SKM-1 (cell line): ENCODE data around the gene ABLIM2.

Experiments
- DNase-seq: peaks from one replicate; lab custom pipeline; 2025; ENCODE audit not compliant: unreplicated experiment; lab: John Stamatoyannopoulos, UW

Gene ABLIM2

DNA sequence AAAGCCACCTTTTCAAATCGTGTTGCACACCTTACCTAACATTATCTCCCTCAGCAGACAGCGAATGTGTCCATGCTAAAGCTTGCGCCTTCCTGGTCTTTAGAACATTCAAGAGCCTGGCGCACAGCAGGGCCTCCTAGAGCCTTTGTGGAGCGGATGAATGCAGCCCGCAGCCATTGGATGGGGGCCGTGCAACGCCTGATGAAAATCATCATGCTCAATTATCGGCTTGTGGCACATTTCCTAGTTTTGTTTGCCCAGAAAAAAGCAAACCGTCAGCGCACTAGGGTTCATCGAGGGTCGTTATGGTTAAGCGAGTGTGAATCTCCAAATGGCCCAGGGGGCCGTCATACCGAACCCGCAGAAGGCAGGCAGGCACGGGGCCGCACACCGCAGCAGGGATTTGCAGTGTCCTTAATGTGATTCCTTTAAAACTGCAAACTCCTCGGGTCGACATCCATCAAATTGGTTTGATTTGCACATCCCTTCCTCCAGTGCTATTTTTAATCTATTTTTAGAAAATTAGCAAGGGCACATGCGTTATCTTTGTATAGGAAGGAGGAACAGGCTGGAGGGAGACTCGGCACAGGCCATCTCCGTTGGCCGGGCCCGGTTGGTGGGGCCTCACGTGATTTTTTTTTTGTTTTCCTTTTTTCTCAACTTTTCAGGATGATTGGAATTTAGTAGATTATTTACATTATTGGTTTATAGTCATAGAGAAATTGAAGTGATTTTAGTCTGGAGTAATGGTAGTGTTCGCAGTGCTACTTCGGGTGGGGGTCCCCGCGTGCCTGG lies 53.1 kb downstream of the ABLIM2 start:
- DNase-seq = no peak

DNA sequence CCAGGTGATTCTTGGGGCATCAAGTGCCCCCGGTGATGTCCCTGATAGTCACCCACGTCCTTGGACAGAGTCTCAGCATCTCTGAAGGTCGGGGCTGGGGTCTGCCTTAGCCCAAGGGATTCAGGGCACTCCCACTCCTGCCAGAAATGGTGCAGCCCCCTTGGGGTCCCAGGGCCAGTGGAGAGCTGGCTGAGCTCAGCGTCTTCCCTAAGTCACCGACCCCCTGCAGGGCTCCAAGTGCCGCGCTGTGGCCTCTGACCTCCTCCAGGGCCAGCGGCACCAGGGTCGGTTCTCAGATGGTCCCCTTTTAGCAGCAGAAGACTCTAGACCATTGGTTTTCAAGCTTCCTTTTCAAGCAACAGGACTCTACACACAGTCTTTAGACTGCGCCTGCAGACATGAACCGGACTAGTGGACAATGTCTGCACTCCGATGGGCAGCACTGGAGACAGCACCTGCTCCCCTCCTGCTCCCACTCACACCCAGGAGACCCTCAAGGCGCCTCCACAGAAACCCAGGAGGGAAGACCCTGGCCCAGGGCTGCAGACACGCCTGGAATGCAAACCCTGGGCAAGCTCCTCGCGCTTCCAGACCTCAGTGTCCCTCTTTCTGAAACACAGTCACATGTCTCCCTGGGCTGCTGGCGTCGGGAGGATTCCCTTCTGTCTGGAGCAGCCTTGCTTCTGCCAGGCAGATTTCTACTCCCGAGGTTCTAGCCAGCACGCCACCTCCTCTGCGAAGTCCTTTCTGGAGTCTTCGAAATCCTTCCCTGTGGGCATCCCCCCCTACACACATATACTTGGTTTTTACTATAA lies 53.9 kb downstream of the ABLIM2 start:
- no peak for DNase-seq

- no peak for DNase-seq
Measured at GRCh38 chr4:8103421-8104390, 54.9 kb downstream of the ABLIM2 start.

DNA sequence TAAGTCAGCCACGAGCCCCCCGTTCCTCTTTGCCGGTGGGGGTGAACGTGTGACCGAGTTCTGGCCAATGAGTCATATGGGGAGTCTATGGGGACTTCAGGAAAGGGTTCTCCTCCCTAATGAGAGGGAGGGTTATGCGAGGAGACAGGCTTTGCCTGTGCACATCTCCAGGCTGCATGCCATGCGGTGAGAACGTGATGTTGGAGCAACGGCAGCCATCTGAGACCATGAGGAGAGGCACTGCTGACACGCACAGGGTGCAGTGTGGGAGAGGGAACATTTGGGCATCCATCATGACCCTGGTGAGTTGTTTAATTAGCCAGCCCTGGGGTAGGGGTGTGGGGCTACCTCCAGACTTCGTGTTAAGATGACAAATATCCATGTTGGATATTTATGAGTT lies 55.8 kb downstream of the ABLIM2 start:
- DNase-seq = no peak

DNA sequence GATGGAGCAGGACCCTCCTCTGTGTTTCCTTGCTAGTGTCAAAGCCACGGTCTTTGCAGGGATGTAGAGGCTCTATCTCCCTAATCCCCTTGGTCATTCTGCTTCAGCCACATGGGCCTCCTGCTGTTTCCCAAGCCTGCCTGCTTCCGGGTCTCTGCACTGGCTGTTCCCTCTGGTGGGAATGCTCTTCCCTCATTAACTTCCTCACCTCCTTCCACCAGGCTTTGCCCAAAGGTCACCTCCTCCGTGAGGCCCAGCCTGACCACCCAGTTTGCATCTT lies 56.6 kb downstream of the ABLIM2 start:
- no peak for DNase-seq

DNA sequence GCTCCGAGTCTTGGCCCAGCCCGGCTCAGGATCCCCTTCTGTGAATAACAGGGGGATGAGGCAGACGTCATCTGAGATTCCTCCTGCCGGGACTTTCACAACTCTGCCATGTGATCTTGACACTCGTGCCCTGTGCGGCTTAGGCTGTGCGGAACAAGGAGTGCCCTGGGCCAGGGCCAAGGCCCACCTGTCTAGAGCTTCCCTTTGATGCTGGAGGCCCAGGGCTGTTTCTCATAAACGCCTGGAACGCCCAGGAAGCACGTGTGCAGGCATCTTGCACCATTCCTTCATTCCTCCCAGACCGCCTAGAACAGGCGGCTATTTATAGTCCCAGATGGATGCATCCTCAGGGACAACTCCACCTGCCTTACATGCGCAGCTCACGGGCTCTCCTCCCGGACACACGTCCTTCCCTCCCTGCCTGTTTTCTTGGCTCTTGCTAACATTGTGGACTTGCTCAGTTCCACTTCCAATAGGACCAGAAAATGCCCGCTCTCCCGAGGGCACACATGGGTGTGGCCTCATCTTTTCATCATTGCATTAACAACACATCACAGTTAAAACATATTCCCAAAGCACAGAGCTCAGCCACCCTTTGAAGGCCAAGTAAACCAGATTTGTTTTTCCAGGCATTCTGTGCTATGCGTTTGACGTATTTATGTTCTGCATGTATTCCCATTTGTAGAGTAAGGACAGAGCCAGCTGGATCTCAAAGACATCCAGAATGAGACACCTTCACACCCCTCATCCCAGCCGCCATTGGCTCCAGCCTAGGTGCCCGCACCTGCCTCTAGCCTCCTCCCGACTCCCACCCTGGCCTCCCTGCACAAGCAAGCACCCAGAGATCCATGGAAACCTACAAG lies 57.2 kb downstream of the ABLIM2 start:
- DNase-seq = no peak

DNA sequence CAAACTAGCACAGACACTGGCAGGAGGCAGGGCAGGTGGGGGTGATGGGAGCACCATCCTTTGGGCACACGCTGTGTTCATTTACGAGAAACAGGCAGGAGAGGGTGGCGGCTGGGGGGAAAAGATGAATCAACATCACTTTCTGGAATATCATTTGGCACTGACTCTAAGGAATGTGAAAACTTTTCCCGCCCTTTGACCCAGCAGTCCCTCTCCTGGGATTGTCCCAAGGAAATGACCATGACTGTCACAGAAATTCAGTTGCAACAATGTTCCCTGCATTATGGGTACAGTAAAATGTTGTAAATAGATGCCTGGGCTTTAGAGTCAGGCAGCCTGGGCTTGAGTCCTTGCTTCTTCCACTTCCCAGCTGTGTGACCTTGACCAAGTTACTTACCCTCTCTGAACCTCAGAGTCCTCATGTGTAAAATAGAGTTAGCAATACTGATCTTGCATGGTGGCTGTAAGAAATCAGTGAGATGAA lies 58.6 kb downstream of the ABLIM2 start:
- no peak for DNase-seq

DNA sequence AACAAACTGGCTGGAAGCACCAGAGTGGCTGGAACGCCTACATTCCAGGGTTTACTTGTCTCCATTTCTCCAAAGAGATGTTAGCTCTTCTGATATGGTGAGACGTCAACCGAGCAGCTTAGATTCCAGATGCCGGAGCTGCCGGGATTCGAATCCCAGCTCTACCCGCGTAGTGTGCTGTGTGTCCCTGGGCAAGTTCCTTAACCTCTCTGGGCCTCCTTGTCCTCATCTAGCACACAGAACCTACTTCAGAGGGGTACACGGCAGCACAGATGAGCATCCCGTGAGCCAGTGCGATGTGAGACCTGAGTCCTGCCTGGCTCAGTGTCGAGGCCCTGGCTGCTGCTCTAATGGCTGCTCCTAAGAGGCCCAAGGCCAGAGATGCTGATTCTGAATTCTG lies 60.1 kb downstream of the ABLIM2 start:
- DNase-seq = no peak

GRCh38 chr4:8097721-8098345 lies 60.8 kb downstream of the ABLIM2 start:
- no peak for DNase-seq

DNA sequence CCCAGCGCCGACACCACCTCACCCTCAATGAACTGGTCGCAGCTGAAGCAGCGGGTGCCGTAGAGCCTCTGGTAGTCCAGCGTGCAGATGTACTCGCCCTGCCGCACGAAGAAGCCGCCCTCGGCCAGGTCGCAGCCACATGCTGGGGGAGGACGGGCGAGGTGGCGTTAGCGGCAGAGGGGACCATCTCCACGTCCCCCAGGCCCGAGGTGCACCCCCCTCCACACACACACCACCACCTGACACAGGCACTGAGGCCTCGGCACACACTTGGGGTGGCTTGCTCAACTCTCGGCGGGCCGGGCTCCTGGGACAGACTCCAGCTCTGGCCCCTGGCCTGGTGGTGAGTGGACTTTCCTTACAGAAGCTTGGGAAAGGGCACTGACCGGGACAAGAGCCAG lies 61.5 kb downstream of the ABLIM2 start:
- DNase-seq = no peak

- DNase-seq = no peak
Measured at GRCh38 chr4:8096690-8097061, 61.9 kb downstream of the ABLIM2 start.

DNA sequence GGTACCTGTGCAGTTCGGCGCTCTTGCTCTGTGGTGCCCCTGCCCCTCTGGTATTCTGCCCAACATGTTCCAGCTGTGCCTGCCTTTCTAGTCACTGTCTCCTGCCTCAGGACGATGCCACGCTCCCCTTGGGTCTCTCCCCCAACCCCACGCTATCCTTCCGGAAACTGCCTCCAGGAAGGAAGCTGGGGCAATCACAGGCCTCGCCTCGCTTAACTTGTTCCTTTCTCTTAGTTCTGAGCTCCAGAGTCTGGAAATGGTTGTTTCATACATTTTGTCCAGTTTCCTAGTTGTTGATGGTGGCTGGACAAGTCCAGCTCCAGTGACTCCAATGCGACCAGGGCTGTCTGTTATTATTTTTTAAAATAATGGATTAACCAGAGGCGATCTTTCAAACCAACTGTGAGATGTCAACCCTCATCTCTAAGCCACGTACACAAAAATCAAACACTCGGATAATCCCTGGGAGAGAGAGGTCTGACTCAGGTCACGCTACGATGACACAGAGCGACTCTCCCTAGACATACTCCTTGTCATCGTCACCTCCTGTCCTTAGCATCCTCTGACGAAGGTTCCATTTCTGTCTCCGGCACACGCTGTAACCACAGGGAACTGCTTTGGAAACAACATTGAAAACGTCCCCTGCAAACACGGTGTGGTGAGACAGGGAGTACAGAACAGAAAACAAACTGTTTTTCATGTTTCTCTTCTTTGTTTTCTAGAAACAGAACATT lies 62.5 kb downstream of the ABLIM2 start:
- DNase-seq = no peak

DNA sequence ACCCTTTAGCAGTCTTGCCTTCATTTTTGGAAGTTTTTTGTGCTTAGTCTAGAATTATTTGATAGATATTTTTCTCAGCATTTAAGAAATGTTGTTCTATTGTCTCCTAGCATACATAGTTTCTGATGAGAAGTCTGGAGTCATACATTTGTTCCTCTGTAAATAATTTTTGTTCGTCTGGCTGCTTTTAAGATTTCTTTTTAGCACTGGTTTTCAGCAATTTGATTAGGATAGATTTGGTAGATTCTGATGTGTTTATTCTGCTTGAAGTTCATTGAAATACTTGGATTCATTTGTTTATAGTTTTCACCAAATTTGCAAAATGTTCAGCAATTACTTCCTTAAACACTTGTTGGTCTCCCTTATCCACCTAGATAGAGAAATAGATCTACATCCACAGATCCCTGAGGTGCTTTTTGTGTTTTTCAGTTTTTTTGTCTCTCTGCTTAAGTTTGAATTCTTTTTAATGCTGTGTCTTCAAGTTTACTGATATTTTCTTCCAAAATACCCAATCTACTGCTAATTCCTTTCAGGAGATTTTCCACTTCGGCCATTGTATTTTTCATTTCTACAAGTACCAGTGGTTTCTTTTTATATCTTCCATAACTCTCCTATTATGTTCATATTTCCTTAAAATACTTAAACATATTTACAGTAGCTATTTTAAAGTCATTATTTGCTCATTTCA lies 64.9 kb downstream of the ABLIM2 start:
- DNase-seq = no peak

GRCh38 chr4:8092282-8092681 lies 66.3 kb downstream of the ABLIM2 start:
- DNase-seq = no peak

GRCh38 chr4:8090744-8091301 lies 67.8 kb downstream of the ABLIM2 start:
- no peak for DNase-seq

- no peak for DNase-seq
Measured at GRCh38 chr4:8090312-8090711, 68.3 kb downstream of the ABLIM2 start.

- no peak for DNase-seq
Measured at GRCh38 chr4:8089862-8090261, 68.8 kb downstream of the ABLIM2 start.

GRCh38 chr4:8088966-8089491 lies 69.6 kb downstream of the ABLIM2 start:
- no peak for DNase-seq
